ENCODE data around the gene CPNE5.

CPNE5 gene

GRCh38 chr6:36758516-36759147, 80.6 kb downstream of the CPNE5 start:
- DNase-seq = no peak

GRCh38 chr6:36757943-36758508, 81.2 kb downstream of the CPNE5 start:
- no peak for DNase-seq

GRCh38 chr6:36757206-36757605, 82.0 kb downstream of the CPNE5 start:
- DNase-seq = no peak

GRCh38 chr6:36756786-36757185, 82.5 kb downstream of the CPNE5 start:
- no peak for DNase-seq

- DNase-seq = no peak
These were observed 83.6 kb downstream of the CPNE5 start for GRCh38 chr6:36755435-36756348.

- no peak for DNase-seq
These were observed 84.4 kb downstream of the CPNE5 start for GRCh38 chr6:36754582-36755434.

- DNase-seq = no peak
These were observed 85.4 kb downstream of the CPNE5 start for GRCh38 chr6:36753671-36754405.

- DNase-seq = no peak
These were observed 86.2 kb downstream of the CPNE5 start for GRCh38 chr6:36752886-36753506.

- DNase-seq = no peak
These were observed 86.9 kb downstream of the CPNE5 start for GRCh38 chr6:36752187-36752885.

- DNase-seq = no peak
These were observed 87.4 kb downstream of the CPNE5 start for GRCh38 chr6:36751833-36752186.

GRCh38 chr6:36751091-36751490, 88.2 kb downstream of the CPNE5 start:
- no peak for DNase-seq

- DNase-seq = no peak
These were observed 89.3 kb downstream of the CPNE5 start for GRCh38 chr6:36749829-36750489.

- no peak for DNase-seq
These were observed 93.0 kb downstream of the CPNE5 start for GRCh38 chr6:36746251-36746650.

- no peak for DNase-seq
These were observed 93.4 kb downstream of the CPNE5 start for GRCh38 chr6:36745836-36746235.

- DNase-seq = no peak
These were observed 94.0 kb downstream of the CPNE5 start for GRCh38 chr6:36745283-36745682.

- DNase-seq = no peak
These were observed 95.0 kb downstream of the CPNE5 start for GRCh38 chr6:36744304-36744673.

- no peak for DNase-seq
These were observed 95.5 kb downstream of the CPNE5 start for GRCh38 chr6:36743538-36744303.

GRCh38 chr6:36743032-36743431, 96.2 kb downstream of the CPNE5 start:
- DNase-seq = no peak

GRCh38 chr6:36742146-36742545, 97.1 kb downstream of the CPNE5 start:
- DNase-seq = no peak

- no peak for DNase-seq
These were observed 98.4 kb downstream of the CPNE5 start for GRCh38 chr6:36740818-36741179.

Data from NCI-H1048 (cell line).